H1 (cell line): ENCODE results near the gene CCDC12. TPM values are rescaled to one million over a fixed set of nuclear protein-coding genes. Genes with fewer than 3 reads are reported as not detected.

Experiments used
- CTCF ChIA-PET: fragments of 300-600 bp; sonication (Branson Sonifier 250); formaldehyde crosslinking; loops from one replicate; lab custom pipeline; 2021; ENCODE audit not compliant: partially characterized antibody; lab: Charles Lee
- POLR2A ChIA-PET: fragments of 300-600 bp; sonication (Branson Sonifier 250); formaldehyde crosslinking; loops from one replicate; lab custom pipeline; 2021; ENCODE audit warnings: inconsistent platforms; ENCODE audit not compliant: partially characterized antibody; lab: Charles Lee
- DNase-seq, 2 experiments: peaks; one replicate each; pipeline versions ENCODE4 v3.0.0 to v3.0.0-alpha.2; 2010 to 2022; ENCODE audit warnings: low spot score in 2 of 2, low read depth in 1 of 2, mixed read lengths in 1 of 2
- FAIRE-seq: peaks from 2 replicates; lab custom pipeline; 2011; peaks lifted over from hg19 to GRCh38; lab: Jason Lieb, UNC
- H2AFZ ChIP-seq: 2 replicates; pipeline ENCODE4 v1.8.1; 2012; ENCODE audit warnings: low read length, inconsistent platforms
- H2AK5ac ChIP-seq: 2 replicates; pipeline ENCODE4 v1.6.1; 2013; ENCODE audit warnings: low read depth, low read length
- H2BK120ac ChIP-seq: replicated peaks from 2 replicates; pipeline ENCODE3; 2013; ENCODE audit warnings: low read depth, low read length, inconsistent platforms
- H2BK12ac ChIP-seq: 2 replicates; pipeline ENCODE4 v1.6.1; 2013; ENCODE audit warnings: low read depth, low read length
- H2BK15ac ChIP-seq: 2 replicates; pipeline ENCODE4 v1.6.1; 2013; ENCODE audit warnings: low read length
- H2BK20ac ChIP-seq: 2 replicates; pipeline ENCODE4 v1.6.1; 2013; ENCODE audit warnings: low read length
- H2BK5ac ChIP-seq: 2 replicates; pipeline ENCODE4 v1.6.1; 2013; ENCODE audit warnings: low read depth, low read length
- H3K14ac ChIP-seq: 2 replicates; pipeline ENCODE4 v1.6.1; 2013; ENCODE audit warnings: inconsistent platforms; ENCODE audit not compliant: insufficient read length
- H3K18ac ChIP-seq: 2 replicates; pipeline ENCODE4 v1.6.1; 2013; ENCODE audit warnings: low read length; ENCODE audit errors: extremely low read depth
- H3K23ac ChIP-seq: 2 replicates; pipeline ENCODE4 v1.6.1; 2013; ENCODE audit warnings: inconsistent platforms; ENCODE audit not compliant: insufficient read length
- H3K23me2 ChIP-seq: 2 replicates; pipeline ENCODE4 v1.6.1; 2013; ENCODE audit warnings: low read depth, low read length
- H3K27ac ChIP-seq: 2 replicates; pipeline ENCODE4 v1.6.1; 2011; ENCODE audit warnings: low read depth, low read length, inconsistent platforms
- H3K27me3 ChIP-seq, 4 experiments: replicated peaks in 1 of 4; 1 replicate in 1 of 4; 2 replicates in 3 of 4; pipeline versions ENCODE4 v1.6.1 to v1.8.1; 2011 to 2013; ENCODE audit warnings: low read length in 3 of 4, mild to moderate bottlenecking in 3 of 4, inconsistent platforms in 2 of 4, mixed read lengths in 2 of 4, moderate library complexity in 1 of 4; ENCODE audit not compliant: control insufficient read depth in 3 of 4, insufficient read depth in 3 of 4; ENCODE audit errors: extremely low read depth in 1 of 4
- H3K36me3 ChIP-seq, 4 experiments: 2 replicates each; pipeline versions ENCODE4 v1.6.1 to v1.8.1; 2011 to 2013; ENCODE audit warnings: mild to moderate bottlenecking in 4 of 4, low read length in 3 of 4, moderate library complexity in 2 of 4, control low read depth in 1 of 4, inconsistent platforms in 1 of 4; ENCODE audit not compliant: insufficient read depth in 4 of 4, control insufficient read depth in 2 of 4
- H3K4ac ChIP-seq: replicated peaks from 2 replicates; pipeline ENCODE3; 2013; ENCODE audit warnings: low read length, low read depth, mixed read lengths, inconsistent platforms; ENCODE audit not compliant: insufficient read length
- H3K4me1 ChIP-seq, 4 experiments: replicated peaks in 1 of 4; 1 replicate in 1 of 4; 2 replicates in 3 of 4; pipeline versions ENCODE4 v1.6.1 to v1.8.1; 2011 to 2013; ENCODE audit warnings: low read length in 3 of 4, inconsistent platforms in 2 of 4, mixed read lengths in 1 of 4; ENCODE audit not compliant: insufficient read depth in 4 of 4, control insufficient read depth in 3 of 4
- H3K4me2 ChIP-seq, 2 experiments: 2 replicates each; pipeline versions ENCODE4 v1.6.1 to v1.8.1; 2011 to 2013; ENCODE audit warnings: low read depth in 2 of 2, low read length in 2 of 2, control low read depth in 1 of 2, inconsistent platforms in 1 of 2, mild to moderate bottlenecking in 1 of 2; ENCODE audit not compliant: insufficient read depth in 1 of 2
- H3K4me3 ChIP-seq, 4 experiments: fragments of 200-600, 300-600 bp in 1 of 4; sonication (generic), shearing (Covaris generic), sonication (Bioruptor Twin) in 1 of 4; 2 replicates each; pipeline versions ENCODE4 v1.5.1 to v1.8.1; 2011 to 2016; ENCODE audit warnings: low read length in 4 of 4, low read depth in 3 of 4, control low read depth in 2 of 4, inconsistent platforms in 2 of 4, mild to moderate bottlenecking in 2 of 4, mixed read lengths in 1 of 4, moderate library complexity in 1 of 4; ENCODE audit not compliant: insufficient read depth in 2 of 4; ENCODE audit errors: extremely low read depth in 1 of 4
- H3K56ac ChIP-seq: replicated peaks from 2 replicates; pipeline ENCODE3; 2013; ENCODE audit warnings: low read depth, mild to moderate bottlenecking, mixed read lengths, low read length, inconsistent platforms; ENCODE audit not compliant: insufficient read length
- H3K79me1 ChIP-seq: 2 replicates; pipeline ENCODE4 v1.6.1; 2013; ENCODE audit warnings: low read depth, low read length, control low read depth
- H3K79me2 ChIP-seq, 2 experiments: 2 replicates each; pipeline versions ENCODE4 v1.6.1 to v1.8.1; 2012 to 2013; ENCODE audit warnings: low read length in 2 of 2, mild to moderate bottlenecking in 2 of 2, inconsistent platforms in 1 of 2; ENCODE audit not compliant: insufficient read depth in 2 of 2, control insufficient read depth in 1 of 2
- H3K9ac ChIP-seq, 4 experiments: replicated peaks in 1 of 4; 1 replicate in 1 of 4; 2 replicates in 3 of 4; pipeline versions ENCODE4 v1.6.1 to v1.8.1; 2011 to 2013; ENCODE audit warnings: low read depth in 3 of 4, low read length in 3 of 4, control low read depth in 2 of 4, mild to moderate bottlenecking in 2 of 4, moderate library complexity in 2 of 4, inconsistent platforms in 1 of 4; ENCODE audit errors: extremely low read depth in 1 of 4
- H3K9me3 ChIP-seq, 2 experiments: 2 replicates each; pipeline versions ENCODE4 v1.6.1 to v1.8.1; 2012 to 2013; ENCODE audit warnings: mild to moderate bottlenecking in 2 of 2, moderate library complexity in 2 of 2, control low read depth in 1 of 2, inconsistent platforms in 1 of 2, low read depth in 1 of 2, low read length in 1 of 2, mixed read lengths in 1 of 2; ENCODE audit not compliant: insufficient read depth in 2 of 2
- H4K20me1 ChIP-seq, 2 experiments: replicated peaks in 1 of 2; 2 replicates each; pipeline versions ENCODE3 to v1.8.1; 2011 to 2013; ENCODE audit warnings: inconsistent platforms in 2 of 2, low read length in 2 of 2, mild to moderate bottlenecking in 1 of 2; ENCODE audit not compliant: insufficient read depth in 2 of 2, control insufficient read depth in 1 of 2
- H4K5ac ChIP-seq: 2 replicates; pipeline ENCODE4 v1.6.1; 2013; ENCODE audit warnings: low read length, low read depth, mixed read lengths, inconsistent platforms; ENCODE audit not compliant: insufficient read length
- H4K8ac ChIP-seq: 2 replicates; pipeline ENCODE4 v1.8.0; 2013; ENCODE audit warnings: mild to moderate bottlenecking, moderate library complexity, low read length, inconsistent platforms; ENCODE audit not compliant: insufficient read depth; ENCODE audit errors: extremely low read depth
- H4K91ac ChIP-seq: replicated peaks from 2 replicates; pipeline ENCODE3; 2013; ENCODE audit warnings: low read length, mixed read lengths, inconsistent platforms; ENCODE audit not compliant: insufficient read length
- WGBS, 2 experiments: shearing (Covaris generic) in 1 of 2; methylation state at CpG; one replicate each; pipeline versions ENCODE4 v1.1.6 to v1.1.7; 2013 to 2015; ENCODE audit warnings: low lambda C conversion rate in 2 of 2, mixed read lengths in 2 of 2, inconsistent platforms in 1 of 2, low coverage in 1 of 2, missing lambda C conversion rate in 1 of 2; ENCODE audit not compliant: insufficient replicate concordance in 2 of 2, insufficient coverage in 1 of 2, insufficient read length in 1 of 2; ENCODE audit errors: extremely low coverage in 1 of 2, missing lambda C conversion rate in 1 of 2; 5-methylcytosine and 5-hydroxymethylcytosine counted together
- polyA plus RNA-seq, 7 experiments: library from polyadenylated mRNA; depleted of rRNA in 3 of 7; stranded (reverse) in 5 of 7; unstranded in 2 of 7; fragments of >200 nt in 5 of 7; fragments of 200-250 nt in 2 of 7; gene quantifications; 1 replicate in 5 of 7; 2 replicates in 1 of 7; 4 replicates in 1 of 7; pipeline versions ENCODE4 v1.2.1 to v1.2.3, GENCODE V29; 2011 to 2013; ENCODE audit warnings: missing spikeins in 2 of 7, mixed read lengths in 2 of 7
- total RNA-seq: library from RNA; stranded (reverse); fragmentation: NEBNext Ultra II Directional; extraction: Animal tissue kit (Norgen Biotek cat#: 25700); gene quantifications from 2 replicates; pipeline ENCODE4 v1.2.1, GENCODE V29; 2021

Gene CCDC12
- total and polyA plus RNA-seq, 2 of the 8 experiments (the other 6 are each of a cell fraction or from before 2014, with no cell fraction given) = 29.5 to 41.3 TPM

GRCh38 chr3:46888705-46889104 lies 87.8 kb downstream of the CCDC12 start:
- peaks cover 39 to 82% (median 73%) of the 10 kb centered on the region in 4 experiments for H3K27me3 ChIP-seq
- ChIA-PET CTCF (interaction anchor here (0.8 to 13.1 kb wide), 15 partner anchors 7 to 439 kb away, joined by 3 to 88 read pairs (median 4); partner anchors contain the start of gene PTH1R), POLR2A (no interaction called here)
- H2BK20ac ChIP-seq = no peak overlapping the region
- H3K9ac ChIP-seq = no peak overlapping the region
- H4K20me1 ChIP-seq = peaks cover 3 to 13% of the 10 kb centered on the region in 2 experiments
- no peak overlapping the region; the same call in 1 of the 2 replicates for H4K8ac ChIP-seq
- no peak overlapping the region for H2AK5ac ChIP-seq
- H2AFZ ChIP-seq = no peak overlapping the region
- H3K79me2 ChIP-seq = no peaks in the 10 kb centered on the region
- FAIRE-seq = no peak
- no peak overlapping the region for H3K4me3 ChIP-seq
- H2BK12ac ChIP-seq = peak overlapping the region; percentile 75; the same call in 1 of the 2 replicates
- no peak overlapping the region for H3K27ac ChIP-seq
- peak overlapping the region in 1 of 2 experiments; percentile 34; a peak in 2 of 4 replicates for H3K4me2 ChIP-seq
- H3K23ac ChIP-seq = no peak overlapping the region
- H2BK15ac ChIP-seq = peak overlapping the region; percentile 81; the same call in 1 of the 2 replicates
- H3K36me3 ChIP-seq = no peaks in the 10 kb centered on the region
- no peaks in the 10 kb centered on the region for H3K79me1 ChIP-seq
- H3K23me2 ChIP-seq = peaks cover 4% of the 10 kb centered on the region; the same call in 1 of the 2 replicates
- peak overlapping the region; percentile 39; the same call in 1 of the 2 replicates for H2BK5ac ChIP-seq
- no peak overlapping the region for H2BK120ac ChIP-seq
- no peak overlapping the region for H3K14ac ChIP-seq
- no peak overlapping the region; the same call in none of the 2 replicates for H3K18ac ChIP-seq
- H3K4ac ChIP-seq = peak overlapping the region; percentile 21
- WGBS, 2 experiments = 88% methylated on average over 4 of the region's 13 CpGs; no CpG with 5 or more reads in 1 of the 2 experiments
- no peaks in the 10 kb centered on the region for H3K9me3 ChIP-seq
- H3K4me1 ChIP-seq = peaks cover 4 to 30% (median 19%) of the 10 kb centered on the region in 4 experiments
- no peak overlapping the region for H3K56ac ChIP-seq
- H4K91ac ChIP-seq = peak overlapping the region; percentile 69
- DNase-seq = no peak
- no peak overlapping the region for H4K5ac ChIP-seq
